Lower leg skin (tissue), 4 donors: ENCODE results near the gene CMTM5. TPM values are rescaled to one million over a fixed set of nuclear protein-coding genes. Genes with fewer than 3 reads are reported as not detected.
"Not testable (repeated sequence)": the region's sequence is repeated elsewhere in the genome, so short reads cannot be mapped to it uniquely, and the experiment has no call there.

Source experiments
- DNase-seq, 2 donors: peaks; one replicate each; pipeline ENCODE4 v3.0.0-alpha.2; 2019; ENCODE audit warnings: low spot score in 2 of 2
- H3K4me3 ChIP-seq: fragments of 200-600 bp; sonication (generic); 2 replicates; pipeline ENCODE4 v1.5.1; 2017; ENCODE audit warnings: mild to moderate bottlenecking, low read depth; ENCODE audit not compliant: poor library complexity, severe bottlenecking
- CTCF ChIP-seq, 3 donors: fragments of 450-650 bp; IDR thresholded peaks; one replicate each; pipeline ENCODE4 v1.5.1; 2016; ENCODE audit warnings: antibody characterized with exemption in 3 of 3, mild to moderate bottlenecking in 3 of 3, moderate library complexity in 2 of 3
- POLR2A ChIP-seq, 2 donors: fragments of 450-650 bp; IDR thresholded peaks; one replicate each; pipeline ENCODE4 v1.6.1; 2016 to 2017; ENCODE audit warnings: antibody characterized with exemption in 2 of 2, mild to moderate bottlenecking in 1 of 2, moderate library complexity in 1 of 2
- WGBS, 2 donors: methylation state at CpG; one replicate each; pipeline ENCODE4 v1.1.5; 2018; 5-methylcytosine and 5-hydroxymethylcytosine counted together
- intact Hi-C: fragments of 100-400 bp; cut with DNase I; formaldehyde crosslinking; loops from one replicate; pipeline ENCODE4 v1.15.0; 2023; ENCODE audit warnings: low total_unique reads
- total RNA-seq, 4 donors: library from RNA; depleted of rRNA; stranded (reverse); fragments of >200 nt; gene quantifications; one replicate each; pipeline ENCODE4 v1.1.0, GENCODE V29; 2016

The CMTM5 gene
- total RNA-seq, 4 donors from 2014 or later: 0.38 to 0.58 TPM; not detected in 2

- no peak for TF ChIP-seq CTCF (IDR thresholded peaks at IDR 0.05)
- no peak for TF ChIP-seq POLR2A (IDR thresholded peaks at IDR 0.05)
- no peak for DNase-seq
- intact Hi-C loops: no loop called here
- no peak overlapping the region for H3K4me3 ChIP-seq
- 66 to 82% methylated on average over 3 of the region's 3 CpGs for WGBS, 2 donors
These were observed 37.4 kb downstream of the CMTM5 start for GRCh38 chr14:23414254-23414653.

GRCh38 chr14:23414906-23415820, 38.3 kb downstream of the CMTM5 start:
- 94 to 95% methylated on average over 39 of the region's 39 CpGs for WGBS, 2 donors
- no peak for DNase-seq
- TF ChIP-seq POLR2A (IDR thresholded peaks at IDR 0.05) (no peak), CTCF (IDR thresholded peaks at IDR 0.05) (no peak)
- no peak overlapping the region for H3K4me3 ChIP-seq
- intact Hi-C loops: no loop called here

GRCh38 chr14:23415821-23416778, 39.3 kb downstream of the CMTM5 start:
- TF ChIP-seq CTCF (IDR thresholded peaks at IDR 0.05): no peak
- TF ChIP-seq POLR2A (IDR thresholded peaks at IDR 0.05): no peak
- intact Hi-C loops: no loop called here
- no peak for DNase-seq
- no peak overlapping the region for H3K4me3 ChIP-seq
- WGBS, 2 donors: 81 to 85% methylated on average over 21 of the region's 21 CpGs

DNA sequence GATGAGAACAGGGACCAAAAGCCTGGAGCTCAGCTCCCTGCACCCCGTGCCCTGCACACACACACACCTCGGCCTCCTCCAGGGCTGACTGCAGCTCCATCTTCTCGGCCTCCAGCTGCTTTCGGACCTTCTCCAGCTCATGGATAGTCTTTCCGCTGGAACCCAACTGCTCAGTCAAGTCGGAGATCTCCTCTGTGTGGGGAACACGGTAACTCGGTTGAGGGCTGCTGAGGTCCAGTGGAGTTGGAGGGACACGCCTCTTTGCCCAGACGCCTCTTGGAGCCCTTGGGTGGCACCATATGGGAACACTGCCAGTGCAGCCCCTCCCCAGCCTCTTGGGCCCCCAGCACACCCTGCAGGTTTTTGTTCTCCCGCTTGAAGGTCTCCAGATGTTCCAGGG, 40.0 kb downstream of the CMTM5 start:
- 83 to 84% methylated on average over 11 of the region's 11 CpGs for WGBS, 2 donors
- no peak for DNase-seq
- intact Hi-C loops: no loop called here
- no peak for TF ChIP-seq CTCF (IDR thresholded peaks at IDR 0.05)
- no peak for TF ChIP-seq POLR2A (IDR thresholded peaks at IDR 0.05)
- H3K4me3 ChIP-seq: no peak overlapping the region

DNA sequence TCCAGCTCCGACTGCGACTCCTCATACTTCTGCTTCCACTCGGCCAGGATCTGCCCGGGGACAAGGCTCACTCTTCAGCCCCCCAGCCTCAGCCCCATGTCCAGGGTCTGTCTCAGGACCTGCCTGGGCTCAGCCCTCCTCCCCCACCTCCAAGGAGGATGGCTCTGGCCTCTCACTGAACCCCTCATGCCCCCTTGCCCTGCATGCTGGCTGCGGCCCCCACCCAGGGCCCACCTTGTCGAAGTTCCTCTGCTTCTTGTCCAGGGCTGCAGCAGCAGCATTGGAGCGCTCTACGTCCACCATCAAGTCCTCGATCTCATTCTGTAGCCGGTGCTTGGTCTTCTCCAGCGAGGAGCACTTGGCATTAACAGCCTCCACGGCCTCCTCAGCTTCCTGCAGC, 40.4 kb downstream of the CMTM5 start:
- intact Hi-C loops, DNase-seq, H3K4me3 ChIP-seq: not testable (repeated sequence)
- 81 to 85% methylated on average over 12 of the region's 12 CpGs for WGBS, 2 donors

- 88 to 89% methylated on average over 11 to 21 of the region's 21 CpGs for WGBS, 2 donors
- DNase-seq: no peak
- H3K4me3 ChIP-seq: no peak overlapping the region
- no peak for TF ChIP-seq POLR2A (IDR thresholded peaks at IDR 0.05)
- no peak for TF ChIP-seq CTCF (IDR thresholded peaks at IDR 0.05)
- intact Hi-C loops: no loop called here
These were observed 41.2 kb downstream of the CMTM5 start for GRCh38 chr14:23418021-23418420.

GRCh38 chr14:23419646-23420045, 42.8 kb downstream of the CMTM5 start:
- WGBS, 2 donors: 78 to 90% methylated on average over 6 to 7 of the region's 17 CpGs
- DNase-seq, intact Hi-C loops, H3K4me3 ChIP-seq: not testable (repeated sequence)
